ENCODE data around the gene SERINC1. TPM values are rescaled to one million over a fixed set of nuclear protein-coding genes. Genes with fewer than 3 reads are reported as not detected.

Gene SERINC1
- total RNA-seq, result 138 and 149 TPM in 2 replicates

GRCh38 chr6:122471107-122472021, at the start of gene SERINC1:
SERINC1 (minus strand) TSS chr6:122471807; CDS start chr6:122471737, 70 bp downstream.

GRCh38 chr6:122399348-122400120, 72.1 kb downstream of the SERINC1 start, which contains the start of gene HSF2:
HSF2 (plus strand) TSS chr6:122399652; CDS start chr6:122399738, 86 bp downstream.

Other genes starting within 250 kb of the SERINC1 start
- gene HSF2, start 72.2 kb downstream of the SERINC1 start, total RNA-seq, result 5.5 and 9.7 TPM in 2 replicates
- gene PKIB, start 138.6 kb upstream of the SERINC1 start, total RNA-seq, result 0.26 and 2.6 TPM in 2 replicates